Measurements from ENCODE around the gene ZNF668. TPM values are rescaled to one million over a fixed set of nuclear protein-coding genes. Genes with fewer than 3 reads are reported as not detected.
A peak's percentile ranks its signal among the peaks of the same experiment; 100 is the strongest.

Gene ZNF668
- total and polyA plus RNA-seq, 2 of the 13 experiments (the other 11 are each of a cell fraction or from before 2014, with no cell fraction given): 3.8 to 9.8 TPM

GRCh38 chr16:31080035-31080629, 6.1 kb upstream of the ZNF668 start (continued):
- no peak for TF ChIP-seq ZNF546 (CRISPR knock-in tag; conservative IDR thresholded peaks at IDR 0.05)
- 0 out of 2 replicates have a peak, but pooled peaks have one; percentile 53 for TF ChIP-seq PCBP1 (IDR thresholded peaks at IDR 0.05; ENCODE audit: borderline replicate concordance, low read depth, low read length)
- TF ChIP-seq NR1H2 (CRISPR knock-in tag; IDR thresholded peaks at IDR 0.05; ENCODE audit: borderline replicate concordance, low read depth): no peak

GRCh38 chr16:31079342-31079944, 5.4 kb upstream of the ZNF668 start:
- no peak overlapping the region for H3K4me3 ChIP-seq (replicated peaks in 1 of 3; ENCODE audit: insufficient read depth in 1 of 3, low read depth in 2 of 3, low read length in 3 of 3)
- in situ Hi-C loops (cut with HindIII; ENCODE audit: extremely low pct_ligation_motif_present, low pct_unique_long_range_greater_than_20kb): no loop called here
- 92% methylated on average over 13 of the region's 13 CpGs for WGBS (ENCODE audit: low lambda C conversion rate)
- no TSS peak for BruUV-seq (replicated peaks)
- FAIRE-seq: no peak
- peaks cover 10% of the 10 kb centered on the region for H3K4me1 ChIP-seq (ENCODE audit: insufficient read depth, low read length)
- DNase-seq (ENCODE audit: low spot score): no peak
- peaks cover 19% of the 10 kb centered on the region for H3K79me2 ChIP-seq (ENCODE audit: insufficient read depth, low read length)
- H4K20me1 ChIP-seq (ENCODE audit: insufficient read depth, low read length): no peaks in the 10 kb centered on the region
- ChIA-PET CTCF (ENCODE audit: low intra/inter-chr PET ratio, low total read pairs) (no interaction called here), POLR2A (interaction anchor here (2.2 kb wide), 1 partner anchor 13 kb away, joined by 6 read pairs; no protein-coding TSS in a partner anchor)
- H3K9ac ChIP-seq (ENCODE audit: insufficient read depth, low read depth, low read length): no peak overlapping the region
- no peak overlapping the region for H2AFZ ChIP-seq (ENCODE audit: low read length)
- H3K36me3 ChIP-seq (replicated peaks in 1 of 2; ENCODE audit: control insufficient read depth in 1 of 2, insufficient read depth in 2 of 2, low read length in 2 of 2): peaks cover 30 to 53% of the 10 kb centered on the region in 2 experiments
- no peaks in the 10 kb centered on the region for H3K9me3 ChIP-seq (ENCODE audit: low read length)
- no peak for ATAC-seq
- H3K4me2 ChIP-seq (ENCODE audit: low read depth, low read length): no peak overlapping the region
- intact Hi-C loops (cut with micrococcal nuclease; ENCODE audit: unreplicated experiment): no loop called here
- no peak overlapping the region for H3K27ac ChIP-seq (ENCODE audit: extremely low read length, insufficient read depth, low read length)
- H3K27me3 ChIP-seq (ENCODE audit: control insufficient read depth in 1 of 2, insufficient read depth in 2 of 2, low read length in 2 of 2): no peaks in the 10 kb centered on the region
- peak; percentile 19; the same call in 1 of the 2 replicates for TF ChIP-seq POLR2G (IDR thresholded peaks at IDR 0.05; ENCODE audit: low read depth, low read length)
- no peak for TF ChIP-seq PLRG1 (conservative IDR thresholded peaks at IDR 0.05)
- no peak for TF ChIP-seq ZFP36 (IDR thresholded peaks at IDR 0.05; ENCODE audit: borderline replicate concordance, low read depth, low read length, partially characterized antibody)
- 0 out of 2 replicates have a peak, but pooled peaks have one; percentile 31 for TF ChIP-seq ZNF589 (CRISPR knock-in tag; conservative IDR thresholded peaks at IDR 0.05)
- no peak for TF ChIP-seq SALL1 (CRISPR knock-in tag; IDR thresholded peaks at IDR 0.05)
- no peak for TF ChIP-seq ELF4 (CRISPR knock-in tag; IDR thresholded peaks at IDR 0.05; ENCODE audit: borderline replicate concordance)
- no peak for TF ChIP-seq ZNF513 (CRISPR knock-in tag; conservative IDR thresholded peaks at IDR 0.05)
- no peak for TF ChIP-seq ZNF572 (CRISPR knock-in tag; IDR thresholded peaks at IDR 0.05)
- no peak for TF ChIP-seq RARG (CRISPR knock-in tag; IDR thresholded peaks at IDR 0.05; ENCODE audit: low read depth)
- TF ChIP-seq TFDP2 (CRISPR knock-in tag; IDR thresholded peaks at IDR 0.05): no peak
- TF ChIP-seq BCLAF1 (IDR thresholded peaks at IDR 0.05): no peak
- TF ChIP-seq ZNF619 (CRISPR knock-in tag; IDR thresholded peaks at IDR 0.05): no peak
- no peak for TF ChIP-seq AKAP8 (CRISPR knock-in tag; IDR thresholded peaks at IDR 0.05)

Measured in HepG2 (cell line).